Activated CD4-positive, alpha-beta memory T cell treated with anti-CD3 and anti-CD28 coated beads, Interleukin-2, amount 10 ng/mL, durations not matched to agents 7 days and 5 days (primary cell): ENCODE results near the gene ZNF597. TPM values are rescaled to one million over a fixed set of nuclear protein-coding genes. Genes with fewer than 3 reads are reported as not detected.

Experiments used
- CTCF ChIA-PET: fragments of 350-600 bp; sonication (Branson Sonifier 250); formaldehyde crosslinking; loops from one replicate; lab custom pipeline; 2021; ENCODE audit warnings: antibody characterized with exemption, inconsistent platforms; lab: Charles Lee
- POLR2A ChIA-PET: fragments of 350-600 bp; sonication (Branson Sonifier 250); formaldehyde crosslinking; loops from one replicate; lab custom pipeline; 2021; ENCODE audit warnings: antibody characterized with exemption; lab: Charles Lee
- DNase-seq: peaks from one replicate; pipeline ENCODE4 v3.0.0-alpha.2; 2020
- H3K27ac Mint-ChIP-seq: one replicate; pipeline ENCODE4 v1.8.0; 2021; ENCODE audit warnings: mild to moderate bottlenecking, mixed read lengths
- H3K27me3 Mint-ChIP-seq: one replicate; pipeline ENCODE4 v1.8.0; 2021; ENCODE audit warnings: mixed read lengths
- H3K36me3 Mint-ChIP-seq: one replicate; pipeline ENCODE4 v1.8.0; 2021; ENCODE audit warnings: low read depth, mixed read lengths
- H3K4me1 Mint-ChIP-seq: one replicate; pipeline ENCODE4 v1.8.0; 2021; ENCODE audit warnings: mixed read lengths
- H3K4me3 Mint-ChIP-seq: one replicate; pipeline ENCODE4 v1.8.0; 2021; ENCODE audit warnings: mild to moderate bottlenecking, mixed read lengths
- H3K9me3 Mint-ChIP-seq: one replicate; pipeline ENCODE4 v1.8.0; 2021; ENCODE audit warnings: mixed read lengths
- total RNA-seq, 2 experiments: library from RNA; stranded (reverse); gene quantifications; one replicate each; pipeline ENCODE4 v1.2.3, GENCODE V29; 2021

ZNF597 gene
- total RNA-seq, 2 experiments from 2014 or later = 2.1 to 2.2 TPM

DNA sequence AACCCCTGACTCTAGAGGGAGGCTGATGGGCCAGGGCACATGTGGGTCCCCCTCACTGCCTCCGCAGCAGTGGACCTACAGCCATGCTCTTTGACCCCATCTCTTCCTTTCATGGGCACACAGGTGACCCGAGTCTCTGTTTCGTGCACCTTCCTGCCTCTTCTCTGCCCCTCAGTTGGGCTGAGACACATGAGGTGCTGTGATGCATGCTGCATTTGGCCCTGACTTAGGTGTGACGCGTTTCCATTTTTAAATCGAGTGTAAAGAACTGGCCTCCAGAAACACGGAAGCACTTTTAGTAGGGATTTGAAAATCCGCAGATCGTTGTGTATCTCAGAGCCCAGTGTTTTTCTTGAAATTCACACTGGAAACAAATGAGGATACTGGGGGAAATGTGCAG lies 27.4 kb upstream of the ZNF597 start:
- H3K4me3 Mint-ChIP-seq = no peak overlapping the region
- H3K9me3 Mint-ChIP-seq = no peaks in the 10 kb centered on the region
- DNase-seq = no peak
- peaks cover 53% of the 10 kb centered on the region for H3K36me3 Mint-ChIP-seq
- peaks cover 25% of the 10 kb centered on the region for H3K4me1 Mint-ChIP-seq
- POLR2A ChIA-PET = no interaction called here
- no peak overlapping the region for H3K27ac Mint-ChIP-seq
- CTCF ChIA-PET = no interaction called here
- no peaks in the 10 kb centered on the region for H3K27me3 Mint-ChIP-seq

DNA sequence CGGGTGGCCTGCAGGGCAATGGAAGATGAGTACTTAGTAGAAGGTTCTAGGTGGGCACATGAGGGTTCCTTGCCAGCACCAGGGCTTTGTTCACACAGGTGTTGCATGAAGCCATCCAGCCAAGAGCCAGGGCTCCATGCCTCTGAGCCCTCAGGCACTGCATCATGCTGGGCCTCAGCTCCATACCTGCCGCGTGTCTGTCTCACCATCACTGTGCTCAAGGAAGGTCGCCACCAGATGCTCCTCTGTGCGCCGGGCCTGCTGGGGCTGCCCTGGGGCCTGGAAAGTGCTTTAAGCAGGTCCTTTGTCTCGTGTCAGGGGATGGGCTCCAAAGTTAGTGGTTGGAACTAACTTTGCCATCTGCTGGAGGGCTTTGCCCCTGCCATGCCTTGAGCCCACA lies 26.4 kb upstream of the ZNF597 start:
- ChIA-PET CTCF (no interaction called here), POLR2A (no interaction called here)
- no peak for DNase-seq
- Mint-ChIP-seq H3K4me1 (peaks cover 25% of the 10 kb centered on the region), H3K36me3 (peaks cover 49% of the 10 kb centered on the region), H3K27ac (no peak overlapping the region), H3K9me3 (no peaks in the 10 kb centered on the region), H3K27me3 (no peaks in the 10 kb centered on the region), H3K4me3 (no peak overlapping the region)

DNA sequence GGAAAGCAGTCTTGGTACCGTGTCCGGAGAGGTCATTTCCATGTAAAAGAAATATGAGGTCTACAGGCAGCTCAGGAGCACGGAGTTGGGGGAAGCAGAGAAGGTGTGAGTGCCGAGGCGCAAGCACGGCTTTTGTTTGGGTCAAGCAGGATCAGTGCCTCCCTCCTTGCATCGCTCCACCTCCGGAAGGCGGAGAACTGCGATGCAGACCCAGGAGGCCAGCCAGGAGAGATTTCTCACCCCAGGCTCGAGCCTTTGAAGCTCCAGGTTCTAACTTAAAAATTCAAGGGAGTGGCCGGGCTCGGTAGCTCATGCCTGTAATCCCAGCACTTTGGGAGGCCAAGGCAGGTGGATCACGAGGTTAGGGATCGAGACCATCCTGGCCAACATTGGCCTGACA lies 25.2 kb upstream of the ZNF597 start:
- no peak for DNase-seq
- Mint-ChIP-seq H3K9me3 (no peaks in the 10 kb centered on the region), H3K4me1 (peaks cover 35% of the 10 kb centered on the region), H3K27ac (no peak overlapping the region), H3K27me3 (no peaks in the 10 kb centered on the region), H3K4me3 (no peak overlapping the region), H3K36me3 (peaks cover 52% of the 10 kb centered on the region)
- CTCF ChIA-PET = no interaction called here
- POLR2A ChIA-PET = no interaction called here

DNA sequence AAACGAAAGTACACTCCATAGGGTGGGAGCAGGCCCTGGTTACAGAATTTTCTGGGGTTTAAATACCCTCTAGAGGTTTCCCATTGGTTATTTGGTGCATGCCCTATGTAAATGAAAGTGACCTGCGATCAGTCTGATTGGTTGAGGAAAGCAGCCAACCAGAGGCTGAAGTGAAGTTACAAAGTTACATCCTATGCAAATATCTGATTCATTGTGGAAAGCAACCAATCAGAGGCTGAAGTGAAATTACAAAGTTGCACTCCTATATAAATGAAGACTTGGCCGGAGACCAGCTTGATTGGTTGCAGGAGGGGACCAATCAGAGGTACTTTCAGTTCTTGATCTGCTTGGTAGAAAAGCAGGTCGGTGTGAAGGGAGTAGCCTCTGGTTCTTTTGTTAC lies 24.6 kb upstream of the ZNF597 start:
- CTCF ChIA-PET = no interaction called here
- H3K27ac Mint-ChIP-seq = no peak overlapping the region

DNA sequence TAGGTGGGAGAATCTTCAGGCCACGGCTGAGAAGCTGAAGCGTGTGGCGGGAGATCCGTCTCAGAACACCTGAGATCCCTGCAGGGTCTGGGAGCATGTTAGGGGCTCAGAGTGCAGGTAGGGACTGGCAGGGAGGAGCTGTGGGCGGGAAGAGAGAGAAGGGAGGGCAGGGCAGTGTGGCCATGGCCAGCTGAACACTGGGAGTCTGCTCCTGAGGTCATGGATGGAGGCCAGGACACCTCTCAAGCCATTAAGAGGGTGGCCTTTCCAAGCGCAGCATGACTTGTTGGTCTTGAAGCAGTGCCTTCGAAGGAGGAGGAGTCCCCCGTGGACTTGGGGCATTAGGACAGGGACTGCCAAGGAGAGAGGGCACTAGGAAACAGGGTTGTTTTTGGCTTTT lies 23.9 kb upstream of the ZNF597 start:
- ChIA-PET CTCF (no interaction called here), POLR2A (no interaction called here)
- no peak for DNase-seq
- H3K27me3 Mint-ChIP-seq = no peaks in the 10 kb centered on the region
- H3K27ac Mint-ChIP-seq = no peak overlapping the region
- H3K9me3 Mint-ChIP-seq = no peaks in the 10 kb centered on the region
- no peak overlapping the region for H3K4me3 Mint-ChIP-seq
- H3K36me3 Mint-ChIP-seq = peaks cover 45% of the 10 kb centered on the region
- peaks cover 30% of the 10 kb centered on the region for H3K4me1 Mint-ChIP-seq

More for the DNA sequence above, 24.6 kb upstream of the ZNF597 start:
- Mint-ChIP-seq H3K4me1 (peaks cover 32% of the 10 kb centered on the region), H3K27me3 (no peaks in the 10 kb centered on the region), H3K4me3 (no peak overlapping the region), H3K36me3 (peaks cover 48% of the 10 kb centered on the region), H3K9me3 (no peaks in the 10 kb centered on the region)
- DNase-seq = no peak
- POLR2A ChIA-PET = no interaction called here

DNA sequence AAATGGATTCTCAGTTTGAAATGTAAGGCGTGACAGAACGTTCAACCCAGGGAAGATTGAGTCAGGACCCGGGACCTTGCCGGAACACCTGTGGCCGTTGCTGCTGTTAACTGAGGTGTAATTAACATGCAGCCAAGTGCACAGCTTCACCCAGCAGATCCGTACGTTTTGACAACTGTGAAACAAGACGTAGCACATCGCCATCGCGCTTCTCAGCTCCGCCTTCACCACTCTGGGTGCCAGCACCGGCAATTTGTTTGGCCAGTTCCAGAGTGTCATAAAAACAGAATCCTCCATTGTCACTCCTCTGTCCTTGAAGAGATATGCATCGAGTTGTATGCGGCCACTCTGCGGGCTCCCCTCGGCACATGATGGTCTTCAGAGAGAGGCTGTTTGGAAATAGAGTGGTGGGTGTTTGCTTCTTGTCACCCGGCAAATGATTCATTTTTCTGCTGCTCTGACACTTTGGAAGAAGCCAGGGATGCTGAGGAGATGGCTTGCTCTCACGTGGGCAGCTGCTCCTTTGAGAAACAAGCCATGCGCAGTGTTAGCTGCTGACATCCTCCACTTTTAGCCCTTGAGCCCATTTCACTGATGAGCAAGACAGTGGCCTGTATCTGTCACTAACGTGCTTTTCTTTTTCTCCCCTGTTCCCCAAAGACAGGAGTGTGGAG lies 22.7 kb upstream of the ZNF597 start:
- Mint-ChIP-seq H3K4me1 (peaks cover 38% of the 10 kb centered on the region), H3K9me3 (no peaks in the 10 kb centered on the region)
- CTCF ChIA-PET = interaction anchor here (0.7 kb wide), 1 partner anchor 101 kb away, joined by 3 read pairs; no protein-coding TSS in a partner anchor

DNA sequence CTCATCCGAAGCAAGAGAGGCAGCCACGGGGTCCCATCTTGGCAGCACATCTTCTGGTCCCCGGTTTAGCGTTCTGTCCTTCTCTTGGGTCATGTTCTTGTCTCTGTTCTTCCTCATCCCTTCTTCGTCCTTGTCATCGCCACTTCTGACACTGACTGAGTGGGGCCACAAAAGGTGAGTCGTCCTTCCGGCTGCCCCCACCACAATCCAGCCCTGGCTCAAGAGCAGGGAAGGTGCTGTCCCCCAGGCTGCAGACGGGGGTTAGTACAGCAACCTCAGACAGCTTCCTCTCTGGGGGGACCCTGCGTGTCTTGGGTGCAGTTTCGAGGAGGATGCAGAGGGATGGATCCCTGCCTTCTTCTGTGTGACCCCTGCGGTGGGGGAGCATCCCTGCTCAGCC lies 22.0 kb upstream of the ZNF597 start:
- Mint-ChIP-seq H3K9me3 (no peaks in the 10 kb centered on the region), H3K4me1 (peaks cover 41% of the 10 kb centered on the region), H3K27ac (no peak overlapping the region), H3K36me3 (peaks cover 39% of the 10 kb centered on the region), H3K4me3 (no peak overlapping the region), H3K27me3 (no peaks in the 10 kb centered on the region)
- no peak for DNase-seq
- CTCF ChIA-PET = no interaction called here
- POLR2A ChIA-PET = no interaction called here

More for the DNA sequence above, 22.7 kb upstream of the ZNF597 start:
- H3K27ac Mint-ChIP-seq = no peak overlapping the region
- peaks cover 41% of the 10 kb centered on the region for H3K36me3 Mint-ChIP-seq
- no peak overlapping the region for H3K4me3 Mint-ChIP-seq
- POLR2A ChIA-PET = no interaction called here
- DNase-seq = no peak
- H3K27me3 Mint-ChIP-seq = no peaks in the 10 kb centered on the region

DNA sequence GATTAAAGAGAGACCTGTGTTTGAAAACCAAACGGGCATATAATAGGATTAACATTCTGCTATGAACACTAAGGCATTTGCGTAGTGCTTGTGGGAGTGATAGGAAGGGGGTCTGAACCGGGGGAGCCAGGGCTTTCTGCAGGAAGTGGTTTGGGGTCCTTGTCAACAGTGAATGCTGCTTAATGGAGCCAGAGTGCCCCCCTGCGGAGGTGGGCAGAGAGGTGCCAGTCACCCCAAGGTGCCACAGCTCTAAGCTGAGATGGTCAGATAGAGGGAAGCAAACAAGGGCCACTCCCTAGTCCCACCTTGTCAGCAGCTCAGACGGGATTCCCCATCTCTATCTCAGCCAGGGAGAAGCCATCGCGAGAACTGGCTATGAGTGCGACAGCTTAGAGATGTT lies 17.8 kb upstream of the ZNF597 start:
- Mint-ChIP-seq H3K27ac (no peak overlapping the region), H3K4me3 (no peak overlapping the region), H3K36me3 (peaks cover 19% of the 10 kb centered on the region), H3K27me3 (no peaks in the 10 kb centered on the region), H3K4me1 (peaks cover 54% of the 10 kb centered on the region), H3K9me3 (no peaks in the 10 kb centered on the region)
- DNase-seq = peak; percentile 22
- POLR2A ChIA-PET = no interaction called here
- CTCF ChIA-PET = interaction anchor here (0.7 to 0.8 kb wide), 2 partner anchors 18 to 158 kb away, joined by 3 to 4 read pairs; partner anchors contain the start of genes NAA60 and ZNF597

DNA sequence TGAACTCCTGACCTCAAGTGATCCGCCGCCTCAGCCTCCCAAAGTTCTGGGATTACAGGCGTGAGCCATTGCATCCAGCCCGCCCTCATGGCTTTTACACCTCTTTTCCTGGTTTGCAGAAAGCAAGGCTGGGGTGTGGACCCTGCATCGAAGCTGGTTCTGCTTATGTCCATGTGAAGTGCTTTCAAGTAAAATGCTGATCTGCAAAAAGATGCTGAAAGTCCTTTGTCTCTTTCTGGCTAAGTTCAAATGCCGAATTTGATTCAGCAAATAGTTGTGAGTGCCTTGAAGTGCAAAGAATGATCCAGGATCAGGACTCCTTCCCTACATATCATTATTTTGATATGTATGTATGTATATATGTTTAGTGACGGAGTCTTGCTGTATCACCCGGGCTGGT lies 17.3 kb upstream of the ZNF597 start:
- ChIA-PET POLR2A (interaction anchor here (1.1 kb wide), 1 partner anchor 9 kb away, joined by 3 read pairs; no protein-coding TSS in a partner anchor), CTCF (no interaction called here)
- H3K27ac Mint-ChIP-seq = no peak overlapping the region
- no peaks in the 10 kb centered on the region for H3K27me3 Mint-ChIP-seq
- peaks cover 57% of the 10 kb centered on the region for H3K4me1 Mint-ChIP-seq
- H3K36me3 Mint-ChIP-seq = peaks cover 16% of the 10 kb centered on the region
- no peak for DNase-seq
- H3K9me3 Mint-ChIP-seq = no peaks in the 10 kb centered on the region
- H3K4me3 Mint-ChIP-seq = peak overlapping the region; percentile 3

DNA sequence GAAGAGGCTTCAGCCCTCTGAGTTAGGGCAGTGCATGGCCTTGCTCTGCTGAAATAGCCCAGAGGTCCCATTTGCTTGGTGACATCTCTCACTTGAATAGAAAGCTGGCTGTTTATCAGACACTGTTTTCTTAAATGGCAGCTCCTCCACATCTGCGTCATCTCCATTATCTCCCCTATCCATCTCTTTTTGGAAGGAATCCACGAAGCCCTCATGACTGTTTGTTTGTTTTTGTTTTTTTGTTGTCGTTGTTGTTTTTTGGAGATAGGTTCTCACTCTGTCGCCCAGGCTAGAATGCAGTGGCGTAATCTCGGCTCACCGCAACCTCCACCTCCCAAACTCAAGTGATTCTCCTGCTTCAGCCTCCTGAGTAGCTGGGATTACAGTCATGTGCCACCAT lies 16.8 kb upstream of the ZNF597 start:
- H3K4me3 Mint-ChIP-seq = peak overlapping the region; percentile 3
- H3K4me1 Mint-ChIP-seq = peaks cover 57% of the 10 kb centered on the region
- peak overlapping the region; percentile 37 for H3K27ac Mint-ChIP-seq
- POLR2A ChIA-PET = interaction anchor here (1.1 kb wide), 1 partner anchor 9 kb away, joined by 3 read pairs; no protein-coding TSS in a partner anchor
- no peaks in the 10 kb centered on the region for H3K27me3 Mint-ChIP-seq
- no peaks in the 10 kb centered on the region for H3K9me3 Mint-ChIP-seq
- DNase-seq = no peak
- peaks cover 16% of the 10 kb centered on the region for H3K36me3 Mint-ChIP-seq
- CTCF ChIA-PET = no interaction called here

DNA sequence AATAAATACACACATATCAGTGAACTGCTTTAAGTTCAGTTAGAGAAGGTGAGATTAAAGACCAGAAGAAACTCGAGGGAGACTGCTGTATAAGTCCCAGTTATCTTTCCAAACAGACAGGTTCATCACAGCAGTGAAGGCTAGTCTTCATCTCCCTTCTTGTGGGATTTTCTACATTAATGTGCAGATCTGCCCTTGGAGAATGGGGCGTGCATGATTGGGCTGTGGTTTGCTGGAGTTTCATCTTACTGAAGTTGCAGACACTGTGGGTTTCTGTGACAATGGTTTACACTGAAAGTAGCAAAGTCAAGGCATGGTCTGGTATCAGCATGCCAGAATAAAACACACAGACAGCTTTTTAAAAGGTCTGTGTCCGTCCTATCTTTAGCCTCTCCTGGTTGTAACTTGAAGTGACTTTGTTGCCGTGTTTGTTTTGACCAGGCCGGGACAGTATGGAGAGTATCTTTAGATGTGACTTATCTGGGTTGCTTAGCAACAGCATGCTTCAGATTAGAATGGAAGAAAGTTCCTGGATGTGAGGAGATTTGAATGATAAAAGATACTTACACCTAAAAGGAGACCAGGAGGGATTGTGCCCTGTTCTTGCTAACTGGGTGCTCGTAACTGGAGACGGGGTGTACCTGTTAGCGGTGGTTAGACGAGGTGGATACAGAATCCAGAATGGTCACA lies 16.2 kb upstream of the ZNF597 start:
- H3K4me3 Mint-ChIP-seq = peak overlapping the region; percentile 88
- peak; percentile 26 for DNase-seq
- H3K36me3 Mint-ChIP-seq = peaks cover 19% of the 10 kb centered on the region
- ChIA-PET CTCF (no interaction called here), POLR2A (interaction anchor here (1.1 to 1.6 kb wide), 2 partner anchors 8 to 325 kb away, joined by 3 to 4 read pairs; partner anchors contain the start of gene ZNF213)
- peak overlapping the region; percentile 89 for H3K27ac Mint-ChIP-seq
- no peaks in the 10 kb centered on the region for H3K27me3 Mint-ChIP-seq
- H3K4me1 Mint-ChIP-seq = peaks cover 56% of the 10 kb centered on the region
- H3K9me3 Mint-ChIP-seq = no peaks in the 10 kb centered on the region

DNA sequence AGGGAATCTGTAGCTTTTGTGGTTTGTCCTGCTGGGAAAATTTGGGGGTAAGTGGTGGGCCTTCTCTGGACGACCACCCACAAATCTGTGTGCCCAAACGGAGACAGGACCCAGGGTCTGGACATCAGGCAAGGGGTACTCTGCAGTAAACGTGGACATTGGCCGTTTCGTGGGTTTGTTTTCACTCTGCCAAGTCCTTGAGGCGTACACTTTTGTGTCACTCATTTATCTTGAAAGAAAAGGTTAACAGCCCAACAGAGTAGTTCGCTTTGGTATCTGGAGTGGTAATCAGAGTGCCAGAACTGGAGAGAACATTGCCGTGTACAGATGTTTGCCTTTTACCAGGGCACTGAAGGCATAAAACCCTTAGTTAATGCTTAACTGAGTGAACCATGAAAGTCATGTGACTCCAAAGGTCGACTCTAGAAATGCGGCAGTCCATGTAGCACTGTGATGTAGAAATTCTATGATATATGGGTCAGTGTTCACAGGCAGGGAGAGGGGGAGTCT lies 15.6 kb upstream of the ZNF597 start:
- peaks cover 50% of the 10 kb centered on the region for H3K4me1 Mint-ChIP-seq
- peak overlapping the region; percentile 89 for H3K27ac Mint-ChIP-seq

More for the DNA sequence above, 15.6 kb upstream of the ZNF597 start:
- H3K9me3 Mint-ChIP-seq = no peaks in the 10 kb centered on the region
- DNase-seq = no peak
- ChIA-PET POLR2A (interaction anchor here (0.7 to 1.6 kb wide), 4 partner anchors 58 to 324 kb away, joined by 3 to 5 read pairs (median 4); partner anchors contain the start of genes ZNF174, ZNF213 and ZSCAN32), CTCF (interaction anchor here (0.9 kb wide), 1 partner anchor 15 kb away, joined by 3 read pairs; the partner anchor contains the start of gene NAA60)
- H3K4me3 Mint-ChIP-seq = peak overlapping the region; percentile 88
- peaks cover 19% of the 10 kb centered on the region for H3K36me3 Mint-ChIP-seq
- H3K27me3 Mint-ChIP-seq = no peaks in the 10 kb centered on the region
